ENCODE measurements around the gene CFAP20.
"Not testable (repeated sequence)": the region's sequence is repeated elsewhere in the genome, so short reads cannot be mapped to it uniquely, and the experiment has no call there.

Gene CFAP20

GRCh38 chr16:58102665-58103392, 26.4 kb downstream of the CFAP20 start:
- no peak for DNase-seq (ENCODE audit: extremely low read depth, low read depth)
- H3K4me3 ChIP-seq (replicated peaks; ENCODE audit: low read depth, low read length) = no peak overlapping the region

GRCh38 chr16:58099956-58100300, 29.3 kb downstream of the CFAP20 start:
- TF ChIP-seq, protein P1, sequence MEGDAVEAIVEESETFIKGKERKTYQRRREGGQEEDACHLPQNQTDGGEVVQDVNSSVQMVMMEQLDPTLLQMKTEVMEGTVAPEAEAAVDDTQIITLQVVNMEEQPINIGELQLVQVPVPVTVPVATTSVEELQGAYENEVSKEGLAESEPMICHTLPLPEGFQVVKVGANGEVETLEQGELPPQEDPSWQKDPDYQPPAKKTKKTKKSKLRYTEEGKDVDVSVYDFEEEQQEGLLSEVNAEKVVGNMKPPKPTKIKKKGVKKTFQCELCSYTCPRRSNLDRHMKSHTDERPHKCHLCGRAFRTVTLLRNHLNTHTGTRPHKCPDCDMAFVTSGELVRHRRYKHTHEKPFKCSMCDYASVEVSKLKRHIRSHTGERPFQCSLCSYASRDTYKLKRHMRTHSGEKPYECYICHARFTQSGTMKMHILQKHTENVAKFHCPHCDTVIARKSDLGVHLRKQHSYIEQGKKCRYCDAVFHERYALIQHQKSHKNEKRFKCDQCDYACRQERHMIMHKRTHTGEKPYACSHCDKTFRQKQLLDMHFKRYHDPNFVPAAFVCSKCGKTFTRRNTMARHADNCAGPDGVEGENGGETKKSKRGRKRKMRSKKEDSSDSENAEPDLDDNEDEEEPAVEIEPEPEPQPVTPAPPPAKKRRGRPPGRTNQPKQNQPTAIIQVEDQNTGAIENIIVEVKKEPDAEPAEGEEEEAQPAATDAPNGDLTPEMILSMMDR (IDR thresholded peaks at IDR 0.05; ENCODE audit: low read depth, low read length, missing control alignments) = no peak
- H3K4me3 ChIP-seq (replicated peaks; ENCODE audit: low read depth, low read length) = no peak overlapping the region
- DNase-seq (ENCODE audit: extremely low read depth, low read depth) = no peak

More at GRCh38 chr16:58102665-58103392, 26.4 kb downstream of the CFAP20 start:
- TF ChIP-seq, protein P1 (IDR thresholded peaks at IDR 0.05; ENCODE audit: low read depth, low read length, missing control alignments) = no peak

- no peak overlapping the region for H3K4me3 ChIP-seq (replicated peaks; ENCODE audit: low read depth, low read length)
- TF ChIP-seq, protein P1 (IDR thresholded peaks at IDR 0.05; ENCODE audit: low read depth, low read length, missing control alignments) = no peak
- DNase-seq (ENCODE audit: extremely low read depth, low read depth) = no peak
Observed at GRCh38 chr16:58099097-58099955, 29.9 kb downstream of the CFAP20 start.

GRCh38 chr16:58098207-58099096, 30.7 kb downstream of the CFAP20 start:
- DNase-seq (ENCODE audit: extremely low read depth, low read depth) = no peak
- TF ChIP-seq, protein P1 (IDR thresholded peaks at IDR 0.05; ENCODE audit: low read depth, low read length, missing control alignments) = no peak
- no peak overlapping the region for H3K4me3 ChIP-seq (replicated peaks; ENCODE audit: low read depth, low read length)

GRCh38 chr16:58096249-58096648, 32.9 kb downstream of the CFAP20 start:
- TF ChIP-seq, protein P1 (IDR thresholded peaks at IDR 0.05; ENCODE audit: low read depth, low read length, missing control alignments) = no peak
- no peak for DNase-seq (ENCODE audit: extremely low read depth, low read depth)

DNA sequence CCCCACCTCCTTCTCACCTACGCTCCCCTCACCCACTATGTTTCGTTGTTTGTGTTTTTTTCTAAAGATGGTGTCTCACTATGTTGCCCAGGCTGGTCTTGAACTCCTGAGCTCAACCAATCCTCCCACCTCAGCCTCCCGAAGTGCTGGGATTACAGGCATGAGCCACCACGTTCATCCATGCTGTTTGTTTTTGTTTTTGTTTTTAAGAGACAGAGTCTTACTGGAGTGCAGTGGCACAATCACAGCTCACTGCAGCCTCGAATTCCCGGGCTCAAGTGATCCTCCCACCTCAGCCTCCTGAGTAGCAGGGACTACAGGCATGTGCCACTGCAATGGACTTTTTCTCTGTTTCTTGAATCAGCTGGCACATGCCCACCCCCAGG, 33.6 kb downstream of the CFAP20 start:
- not testable (repeated sequence) for DNase-seq (ENCODE audit: extremely low read depth, low read depth); H3K4me3 ChIP-seq (replicated peaks; ENCODE audit: low read depth, low read length)

More at GRCh38 chr16:58096249-58096648, 32.9 kb downstream of the CFAP20 start:
- H3K4me3 ChIP-seq (replicated peaks; ENCODE audit: low read depth, low read length) = no peak overlapping the region

All from HFF-Myc (cell line).